Suprapubic skin (tissue), 4 donors: ENCODE results near the gene OSBPL6.

Experiments
- CTCF ChIP-seq, 2 donors: fragments of 200-600 bp in 1 of 2; fragments of 450-650 bp in 1 of 2; sonication (generic) in 1 of 2; IDR thresholded peaks; one replicate each; pipeline ENCODE4 v1.5.1; 2016 to 2019; ENCODE audit warnings: antibody characterized with exemption in 2 of 2, mild to moderate bottlenecking in 1 of 2, moderate library complexity in 1 of 2
- EP300 ChIP-seq: sonication (generic); formaldehyde crosslinking; IDR thresholded peaks from one replicate; pipeline ENCODE4 v1.6.1; 2017; ENCODE audit warnings: antibody characterized with exemption
- POLR2A ChIP-seq, 2 donors: fragments of 450-650 bp; IDR thresholded peaks; one replicate each; pipeline ENCODE4 v1.6.1; 2017; ENCODE audit warnings: antibody characterized with exemption in 2 of 2, mild to moderate bottlenecking in 2 of 2, moderate library complexity in 2 of 2
- POLR2AphosphoS5 ChIP-seq, 3 donors: sonication (generic); formaldehyde crosslinking; IDR thresholded peaks; one replicate each; pipeline ENCODE4 v1.6.1; 2017; ENCODE audit warnings: antibody characterized with exemption in 3 of 3

- TF ChIP-seq POLR2AphosphoS5 (IDR thresholded peaks at IDR 0.05) (no peak), POLR2A (IDR thresholded peaks at IDR 0.05) (no peak), CTCF (IDR thresholded peaks at IDR 0.05) (no peak), EP300 (no peak)
Measured at GRCh38 chr2:178333851-178334250, 139.5 kb downstream of the OSBPL6 start.
